Renal cortex interstitium (tissue), 11 donors: ENCODE data around the gene BPI. TPM values are rescaled to one million over a fixed set of nuclear protein-coding genes. Genes with fewer than 3 reads are reported as not detected.
"Not testable (repeated sequence)": the region's sequence is repeated elsewhere in the genome, so short reads cannot be mapped to it uniquely, and the experiment has no call there.

Experiments used
- DNase-seq, 11 donors: peaks; one replicate each; pipeline ENCODE4 v3.0.0-alpha.2; 2013; ENCODE audit warnings: low read depth in 9 of 11, low spot score in 4 of 11; ENCODE audit errors: extremely low read depth in 1 of 11
- polyA plus RNA-seq, 3 donors: library from polyadenylated mRNA; unstranded; fragments of 120-200 nt; gene quantifications; one replicate each; pipeline ENCODE4 v1.2.1, GENCODE V29; 2013; ENCODE audit not compliant: insufficient read length in 3 of 3

Gene BPI
- polyA plus RNA-seq, 3 donors: 0.54 to 1.4 (median 1.4) TPM

DNA sequence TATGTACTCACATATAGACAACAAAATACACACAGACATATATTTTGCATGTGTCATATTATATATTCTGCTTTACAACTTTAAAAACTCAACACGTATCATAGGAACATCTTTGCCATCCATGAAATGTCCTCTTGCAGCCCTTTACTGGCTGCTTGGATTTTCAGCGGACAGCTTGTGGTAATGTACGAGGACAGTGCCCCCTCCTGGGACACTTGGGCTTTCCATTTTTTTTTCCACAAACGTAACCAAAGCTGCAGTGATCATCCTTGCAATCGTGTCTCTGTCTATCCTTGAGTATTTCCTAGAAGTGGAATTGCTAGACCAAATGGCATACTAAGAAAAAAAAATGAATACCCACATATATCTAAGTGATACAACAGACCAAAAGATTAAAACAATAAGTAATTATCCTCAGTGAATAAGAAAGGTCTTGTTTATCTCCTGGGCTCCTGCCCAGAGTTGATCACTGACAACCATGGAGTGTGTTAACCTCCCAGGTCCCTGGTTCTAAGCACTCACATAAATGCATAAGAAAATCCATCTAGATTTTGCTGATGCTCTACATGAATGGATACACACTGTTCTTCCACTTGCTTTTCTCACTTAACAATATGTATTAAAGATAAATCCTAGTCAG is 18.1 kb downstream of the BPI start:
- DNase-seq: peak in 7 of 11 donors; percentile 35 to 49 (median 42)

- DNase-seq: no peak
These were observed 20.2 kb downstream of the BPI start for GRCh38 chr20:38324159-38324558.

- DNase-seq: no peak
These were observed 21.2 kb downstream of the BPI start for GRCh38 chr20:38325167-38325566.

- no peak for DNase-seq
These were observed 21.9 kb downstream of the BPI start for GRCh38 chr20:38325905-38326304.

- DNase-seq: no peak
These were observed 22.4 kb downstream of the BPI start for GRCh38 chr20:38326309-38326708.

DNA sequence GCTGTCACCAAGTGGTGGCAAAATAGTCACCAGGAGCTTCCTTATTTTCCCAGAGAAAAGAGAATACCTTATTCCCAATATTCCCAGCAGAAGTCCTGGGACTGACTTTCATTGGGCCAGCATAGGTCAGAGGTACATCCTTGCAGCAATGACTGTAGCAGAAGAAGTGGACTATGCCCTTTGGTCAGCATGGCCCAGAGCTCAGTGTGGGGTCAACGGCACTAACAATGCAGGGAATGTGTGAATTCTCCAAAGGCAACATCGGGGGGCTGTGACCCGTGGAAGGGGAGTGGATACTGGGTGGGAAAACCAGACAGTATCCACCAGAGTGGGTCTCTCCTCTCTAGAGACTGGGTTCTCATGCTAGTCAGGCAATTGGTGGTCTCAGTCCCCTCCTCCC is 26.7 kb downstream of the BPI start:
- DNase-seq: no peak

- no peak for DNase-seq
These were observed 27.3 kb downstream of the BPI start for GRCh38 chr20:38331245-38331644.

- DNase-seq: no peak
These were observed 27.9 kb downstream of the BPI start for GRCh38 chr20:38331814-38332213.

DNA sequence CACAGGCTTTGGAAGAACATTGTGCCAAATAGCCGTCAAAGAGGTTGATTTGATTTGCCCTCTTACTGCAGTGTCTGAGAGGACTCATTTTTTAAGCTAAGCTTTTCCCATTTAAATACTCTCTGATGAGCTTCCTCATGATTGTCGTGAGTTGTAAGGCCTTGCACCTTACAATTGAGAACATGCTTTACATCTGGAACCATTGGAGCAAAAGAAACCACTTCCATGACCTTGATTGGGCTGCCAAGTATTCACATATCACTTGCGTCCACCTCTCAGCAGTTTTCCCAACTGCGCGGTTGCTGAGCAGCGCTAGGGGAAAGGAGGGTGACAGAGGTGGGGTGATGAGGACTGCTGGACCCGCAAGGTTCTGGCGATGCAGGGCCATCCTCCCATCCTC is 30.1 kb downstream of the BPI start:
- DNase-seq: no peak

DNA sequence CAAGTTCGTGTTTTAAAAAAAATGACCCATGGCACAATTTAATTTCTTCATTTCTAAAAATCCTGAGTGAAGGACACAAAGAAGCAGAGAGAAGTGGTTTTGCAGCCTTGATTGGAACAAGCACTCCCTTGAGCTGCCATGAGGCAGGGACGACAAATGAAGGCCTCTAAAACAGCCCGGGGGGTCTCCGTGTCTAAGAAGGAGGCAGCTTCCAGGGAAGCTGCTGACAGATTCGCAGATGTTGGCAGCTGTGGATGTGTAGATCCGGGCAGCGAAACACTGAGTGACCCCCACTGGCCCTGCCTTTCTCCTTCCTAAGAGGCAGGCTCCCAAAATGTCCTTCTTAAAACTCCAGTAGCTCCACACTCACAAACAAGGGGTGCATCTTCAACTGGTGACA is 32.8 kb downstream of the BPI start:
- DNase-seq: no peak

- no peak for DNase-seq
These were observed 33.7 kb downstream of the BPI start for GRCh38 chr20:38337561-38338140.

GRCh38 chr20:38338849-38339520 is 35.0 kb downstream of the BPI start:
- no peak for DNase-seq

- DNase-seq: not testable (repeated sequence)
These were observed 35.6 kb downstream of the BPI start for GRCh38 chr20:38339521-38339896.

- no peak for DNase-seq
These were observed 36.0 kb downstream of the BPI start for GRCh38 chr20:38339997-38340396.

DNA sequence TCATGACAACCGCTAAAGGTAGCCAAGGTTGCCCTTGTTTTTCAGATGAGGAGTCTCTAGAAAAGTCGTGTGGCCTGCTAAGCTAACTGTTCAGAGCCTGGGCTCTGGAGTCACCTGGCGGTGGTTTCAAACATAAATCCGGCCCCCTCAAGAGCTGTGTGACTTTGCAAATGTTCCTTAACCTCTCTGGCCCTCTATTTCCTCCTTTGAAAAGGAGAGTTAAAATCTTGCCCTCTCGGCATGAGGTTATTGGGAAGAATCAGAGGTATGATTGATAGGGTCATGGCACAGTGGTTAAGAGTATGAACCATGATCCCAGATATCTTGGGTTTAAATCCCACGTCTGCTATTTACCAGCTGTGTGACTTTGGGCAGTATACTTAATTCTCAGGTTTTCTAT is 36.7 kb downstream of the BPI start:
- DNase-seq: no peak

- DNase-seq: no peak
These were observed 38.3 kb downstream of the BPI start for GRCh38 chr20:38342216-38342615.

DNA sequence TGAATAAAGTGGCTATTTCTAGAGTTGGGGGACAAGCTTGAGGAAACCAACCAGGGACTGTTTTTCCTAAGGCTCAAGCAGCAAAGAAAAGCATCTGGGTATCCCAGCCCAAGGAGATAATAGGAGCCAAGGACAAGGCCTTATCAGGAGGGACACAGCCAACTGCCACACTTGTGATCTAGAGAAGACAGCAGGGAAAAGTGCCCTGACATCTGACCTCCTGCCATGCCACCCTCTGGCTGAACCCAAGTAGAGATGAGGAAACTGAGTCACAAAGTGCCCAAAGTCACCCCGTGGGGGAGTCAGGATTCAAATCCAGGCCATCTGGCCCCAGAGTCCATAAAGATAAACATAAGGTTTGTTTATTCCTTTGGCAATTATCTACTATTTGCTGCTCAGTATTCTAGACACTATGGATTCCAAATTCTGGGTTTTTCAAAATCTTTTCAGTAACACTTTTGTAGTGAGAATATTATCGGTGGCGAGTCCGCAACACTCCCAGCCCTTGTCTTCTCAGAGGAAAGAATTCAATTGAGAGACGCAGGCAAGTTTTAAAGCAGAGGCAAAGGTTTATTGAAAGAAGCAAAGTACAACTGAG is 38.9 kb downstream of the BPI start:
- DNase-seq: no peak

DNA sequence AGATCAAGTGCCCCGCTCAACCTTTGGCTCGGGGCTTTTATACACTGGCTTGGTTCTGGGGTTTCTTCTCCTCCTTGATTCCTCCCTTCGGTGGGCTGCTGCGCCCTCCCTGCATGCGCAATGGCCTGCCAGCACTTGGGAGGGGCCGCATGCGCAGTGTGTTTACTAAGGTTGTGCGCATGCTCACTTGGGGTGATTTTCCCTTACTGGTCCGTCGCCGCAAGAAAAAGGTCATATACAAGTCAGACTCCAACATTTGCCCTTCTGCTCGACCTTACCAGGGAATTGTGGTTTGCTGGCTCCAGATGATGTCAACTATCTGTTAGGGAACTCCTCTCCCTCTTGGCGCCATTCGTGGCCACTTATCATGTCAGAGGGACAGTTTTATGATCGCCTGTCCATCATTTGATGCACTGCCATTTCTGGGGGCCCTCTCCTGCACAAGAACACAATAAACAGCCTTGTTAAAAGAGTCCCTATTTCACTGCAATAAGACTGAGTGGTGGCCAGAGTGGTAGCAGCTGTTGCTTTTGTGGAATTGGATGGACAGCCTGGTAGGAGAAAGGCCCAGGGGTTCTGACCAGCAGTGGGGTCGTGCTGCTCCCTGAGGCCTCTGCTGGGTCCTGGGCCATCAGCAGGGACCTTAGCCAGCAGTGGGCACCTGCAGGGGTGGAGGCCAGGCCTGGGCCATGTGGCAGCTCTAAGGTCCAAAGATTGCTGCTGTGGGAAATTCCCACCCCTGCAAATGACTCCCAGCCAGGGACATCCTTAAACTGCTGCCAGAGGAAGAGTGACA is 39.6 kb downstream of the BPI start:
- DNase-seq: peak; percentile 66 to 89 (median 83)

DNA sequence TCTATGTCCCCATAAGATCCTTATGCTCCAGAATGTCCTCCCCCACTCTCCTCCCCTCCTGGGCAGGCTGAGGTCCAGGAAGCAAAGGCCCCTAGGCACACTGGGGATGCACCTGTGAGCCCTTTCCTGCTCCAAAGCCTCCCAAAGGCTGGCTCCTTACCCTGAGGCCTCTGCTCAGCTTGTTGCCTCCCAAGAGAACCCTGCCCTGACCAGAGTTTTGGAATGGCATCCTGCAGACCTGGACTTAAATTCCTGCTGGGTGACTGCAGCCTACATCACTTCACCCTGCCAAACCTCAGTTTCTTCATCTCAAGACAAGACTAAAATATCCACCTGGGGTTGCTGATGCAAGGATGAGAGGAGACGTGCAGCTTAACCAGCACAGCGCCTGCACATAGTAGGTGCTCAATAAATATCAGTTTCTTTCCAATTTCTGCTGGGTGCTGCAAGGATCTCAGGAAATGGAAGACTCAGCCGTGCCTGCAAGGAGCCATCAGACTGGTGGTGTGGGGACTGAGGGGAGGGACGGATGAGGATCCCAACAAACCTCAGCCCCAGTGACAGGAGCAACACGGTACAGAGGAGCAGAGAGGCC is 40.2 kb downstream of the BPI start:
- no peak for DNase-seq
